ENCODE measurements around the gene CNTFR. TPM values are rescaled to one million over a fixed set of nuclear protein-coding genes. Genes with fewer than 3 reads are reported as not detected.

Gene CNTFR
- total RNA-seq, 1 experiment from 2014 or later: 2.7 TPM

GRCh38 chr9:34581318-34581717, 8.2 kb downstream of the CNTFR start:
- H3K36me3 ChIP-seq (ENCODE audit: control insufficient read depth, insufficient read depth, low read length): no peaks in the 10 kb centered on the region
- intact Hi-C loops (cut with micrococcal nuclease; ENCODE audit: unreplicated experiment): no loop called here
- H3K9me3 ChIP-seq (ENCODE audit: control insufficient read depth, insufficient read depth, low read depth, low read length): no peaks in the 10 kb centered on the region
- CTCF ChIA-PET: interaction anchor here (0.7 to 2.5 kb wide), 2 partner anchors 22 to 177 kb away, joined by 6 to 12 read pairs; no protein-coding TSS in a partner anchor
- no peak overlapping the region for H3K4me3 ChIP-seq (ENCODE audit: low read depth in 2 of 2, low read length in 2 of 2)
- H3K4me1 ChIP-seq (ENCODE audit: control insufficient read depth, insufficient read depth, low read length): no peaks in the 10 kb centered on the region
- ATAC-seq: no peak
- BruUV-seq (replicated peaks): no TSS peak
- DNase-seq (ENCODE audit: low read depth, low spot score): no peak
- no peak overlapping the region for H3K27ac ChIP-seq (ENCODE audit: low read length)
- in situ Hi-C loops (cut with HindIII; ENCODE audit: low pct_unique_long_range_greater_than_20kb, low sequenced_read_pairs): no loop called here
- TF ChIP-seq TCF7L2 (IDR thresholded peaks at IDR 0.05; ENCODE audit: low read depth, low read length) (no peak), CTCF (IDR thresholded peaks at IDR 0.05) (no peak), POLR2AphosphoS5 (IDR thresholded peaks at IDR 0.05; ENCODE audit: low read depth, low read length) (no peak), SIN3A (IDR thresholded peaks at IDR 0.05; ENCODE audit: borderline replicate concordance, insufficient read depth, low read depth, low read length) (no peak), REST (IDR thresholded peaks at IDR 0.05; ENCODE audit: insufficient read depth in 1 of 2, low read depth in 2 of 2, low read length in 1 of 2) (no peak)
- POLR2A ChIA-PET: no interaction called here
- no peaks in the 10 kb centered on the region for H3K27me3 ChIP-seq (ENCODE audit: control insufficient read depth, insufficient read depth, low read length)

GRCh38 chr9:34580358-34580757, 9.2 kb downstream of the CNTFR start:
- TF ChIP-seq SIN3A (IDR thresholded peaks at IDR 0.05; ENCODE audit: borderline replicate concordance, insufficient read depth, low read depth, low read length) (no peak), CTCF (IDR thresholded peaks at IDR 0.05) (no peak), TCF7L2 (IDR thresholded peaks at IDR 0.05; ENCODE audit: low read depth, low read length) (no peak), POLR2AphosphoS5 (IDR thresholded peaks at IDR 0.05; ENCODE audit: low read depth, low read length) (no peak), REST (IDR thresholded peaks at IDR 0.05; ENCODE audit: insufficient read depth in 1 of 2, low read depth in 2 of 2, low read length in 1 of 2) (no peak)
- Histone ChIP-seq H3K27me3 (ENCODE audit: control insufficient read depth, insufficient read depth, low read length) (no peaks in the 10 kb centered on the region), H3K4me3 (ENCODE audit: low read depth in 2 of 2, low read length in 2 of 2) (no peak overlapping the region), H3K4me1 (ENCODE audit: control insufficient read depth, insufficient read depth, low read length) (no peaks in the 10 kb centered on the region), H3K9me3 (ENCODE audit: control insufficient read depth, insufficient read depth, low read depth, low read length) (no peaks in the 10 kb centered on the region), H3K27ac (ENCODE audit: low read length) (no peak overlapping the region), H3K36me3 (ENCODE audit: control insufficient read depth, insufficient read depth, low read length) (no peaks in the 10 kb centered on the region)
- ChIA-PET POLR2A (no interaction called here), CTCF (interaction anchor here (0.6 to 1.4 kb wide), 3 partner anchors 11 to 37 kb away, joined by 3 to 4 read pairs (median 4); no protein-coding TSS in a partner anchor)
- ATAC-seq: no peak
- intact Hi-C loops (cut with micrococcal nuclease; ENCODE audit: unreplicated experiment) (no loop called here), in situ Hi-C loops (cut with HindIII; ENCODE audit: low pct_unique_long_range_greater_than_20kb, low sequenced_read_pairs) (no loop called here)
- BruUV-seq (replicated peaks): no TSS peak
- DNase-seq (ENCODE audit: low read depth, low spot score): no peak
